ENCODE results near the gene GID4.

GID4 gene

GRCh38 chr17:18071751-18072150 is 32.5 kb downstream of the GID4 start:
- no peak overlapping the region for H3K4me3 ChIP-seq (ENCODE audit: low read depth in 1 of 2, low read length in 2 of 2)
- H3K36me3 ChIP-seq (ENCODE audit: insufficient read depth, low read length): peaks cover 7% of the 10 kb centered on the region; the same call in 1 of the 2 replicates
- H3K79me2 ChIP-seq (ENCODE audit: insufficient read depth, low read length): no peaks in the 10 kb centered on the region
- no peak overlapping the region for H3K27ac ChIP-seq (ENCODE audit: low read length)
- no peaks in the 10 kb centered on the region for H3K27me3 ChIP-seq (ENCODE audit: insufficient read depth, low read length, poor library complexity)
- DNase-seq (no peak), ATAC-seq (ENCODE audit: insufficient read depth, low read depth) (no peak)
- H3K4me2 ChIP-seq (ENCODE audit: insufficient read depth, low read length): no peak overlapping the region
- TF ChIP-seq, protein P1, sequence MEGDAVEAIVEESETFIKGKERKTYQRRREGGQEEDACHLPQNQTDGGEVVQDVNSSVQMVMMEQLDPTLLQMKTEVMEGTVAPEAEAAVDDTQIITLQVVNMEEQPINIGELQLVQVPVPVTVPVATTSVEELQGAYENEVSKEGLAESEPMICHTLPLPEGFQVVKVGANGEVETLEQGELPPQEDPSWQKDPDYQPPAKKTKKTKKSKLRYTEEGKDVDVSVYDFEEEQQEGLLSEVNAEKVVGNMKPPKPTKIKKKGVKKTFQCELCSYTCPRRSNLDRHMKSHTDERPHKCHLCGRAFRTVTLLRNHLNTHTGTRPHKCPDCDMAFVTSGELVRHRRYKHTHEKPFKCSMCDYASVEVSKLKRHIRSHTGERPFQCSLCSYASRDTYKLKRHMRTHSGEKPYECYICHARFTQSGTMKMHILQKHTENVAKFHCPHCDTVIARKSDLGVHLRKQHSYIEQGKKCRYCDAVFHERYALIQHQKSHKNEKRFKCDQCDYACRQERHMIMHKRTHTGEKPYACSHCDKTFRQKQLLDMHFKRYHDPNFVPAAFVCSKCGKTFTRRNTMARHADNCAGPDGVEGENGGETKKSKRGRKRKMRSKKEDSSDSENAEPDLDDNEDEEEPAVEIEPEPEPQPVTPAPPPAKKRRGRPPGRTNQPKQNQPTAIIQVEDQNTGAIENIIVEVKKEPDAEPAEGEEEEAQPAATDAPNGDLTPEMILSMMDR (IDR thresholded peaks at IDR 0.05; ENCODE audit: borderline replicate concordance, extremely low read depth, low read length, poor library complexity, severe bottlenecking): no peak
- TF ChIP-seq EZH2 (IDR thresholded peaks at IDR 0.05; ENCODE audit: borderline replicate concordance, low read depth, low read length, severe bottlenecking): no peak
- no peak overlapping the region for H3K9ac ChIP-seq (ENCODE audit: low read depth, low read length)
- H3K9me3 ChIP-seq (ENCODE audit: insufficient read depth, low read length, severe bottlenecking): no peaks in the 10 kb centered on the region
- H4K20me1 ChIP-seq (ENCODE audit: insufficient read depth, low read length): no peaks in the 10 kb centered on the region
- no peak overlapping the region for H2AFZ ChIP-seq (ENCODE audit: low read depth, low read length)
- no peaks in the 10 kb centered on the region for H3K4me1 ChIP-seq (ENCODE audit: insufficient read depth, low read length)

DNA sequence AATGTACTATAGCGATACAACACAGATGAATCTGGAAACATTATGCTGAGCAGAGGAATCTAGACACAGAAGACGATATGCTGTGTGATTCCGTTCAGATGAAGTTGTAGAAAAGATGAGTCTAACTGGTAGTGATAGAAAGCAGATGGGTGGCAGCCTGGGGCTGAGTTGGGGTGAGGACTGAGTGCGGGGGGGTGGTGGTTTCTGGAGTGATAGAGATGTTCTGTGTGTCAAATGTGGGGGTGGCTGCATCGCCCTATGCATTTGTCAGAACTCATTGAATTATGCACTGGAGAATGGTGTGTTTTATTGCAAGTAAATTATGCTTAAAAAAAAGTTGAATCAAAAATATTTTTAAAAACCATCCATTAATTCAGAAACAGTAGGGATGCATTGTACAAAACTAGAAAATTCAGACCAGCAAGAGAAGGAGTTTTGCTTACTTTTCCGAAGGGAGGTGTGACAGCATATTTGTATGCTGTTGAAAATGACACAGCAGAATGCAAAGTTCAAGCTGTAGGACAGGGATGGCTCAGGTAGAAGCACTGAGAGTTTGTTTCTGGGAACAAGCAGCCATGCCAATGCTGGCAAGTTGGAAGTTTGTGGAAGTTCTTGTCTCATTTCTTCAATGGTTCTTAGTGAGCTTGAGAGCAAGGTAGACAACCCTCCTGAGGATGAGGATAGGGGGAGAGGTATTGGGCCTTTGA is 35.5 kb downstream of the GID4 start:
- Histone ChIP-seq H3K27ac (ENCODE audit: low read length) (no peak overlapping the region), H3K4me3 (ENCODE audit: low read depth in 1 of 2, low read length in 2 of 2) (no peak overlapping the region), H3K27me3 (ENCODE audit: insufficient read depth, low read length, poor library complexity) (no peaks in the 10 kb centered on the region), H3K4me2 (ENCODE audit: insufficient read depth, low read length) (no peak overlapping the region), H3K79me2 (ENCODE audit: insufficient read depth, low read length) (no peaks in the 10 kb centered on the region), H2AFZ (ENCODE audit: low read depth, low read length) (no peak overlapping the region), H4K20me1 (ENCODE audit: insufficient read depth, low read length) (no peaks in the 10 kb centered on the region), H3K9me3 (ENCODE audit: insufficient read depth, low read length, severe bottlenecking) (no peaks in the 10 kb centered on the region), H3K9ac (ENCODE audit: low read depth, low read length) (no peak overlapping the region), H3K36me3 (ENCODE audit: insufficient read depth, low read length) (no peaks in the 10 kb centered on the region), H3K4me1 (ENCODE audit: insufficient read depth, low read length) (no peaks in the 10 kb centered on the region)
- no peak for DNase-seq
- ATAC-seq (ENCODE audit: insufficient read depth, low read depth): no peak
- no peak for TF ChIP-seq EZH2 (IDR thresholded peaks at IDR 0.05; ENCODE audit: borderline replicate concordance, low read depth, low read length, severe bottlenecking)
- TF ChIP-seq, protein P1 (IDR thresholded peaks at IDR 0.05; ENCODE audit: borderline replicate concordance, extremely low read depth, low read length, poor library complexity, severe bottlenecking): no peak

DNA sequence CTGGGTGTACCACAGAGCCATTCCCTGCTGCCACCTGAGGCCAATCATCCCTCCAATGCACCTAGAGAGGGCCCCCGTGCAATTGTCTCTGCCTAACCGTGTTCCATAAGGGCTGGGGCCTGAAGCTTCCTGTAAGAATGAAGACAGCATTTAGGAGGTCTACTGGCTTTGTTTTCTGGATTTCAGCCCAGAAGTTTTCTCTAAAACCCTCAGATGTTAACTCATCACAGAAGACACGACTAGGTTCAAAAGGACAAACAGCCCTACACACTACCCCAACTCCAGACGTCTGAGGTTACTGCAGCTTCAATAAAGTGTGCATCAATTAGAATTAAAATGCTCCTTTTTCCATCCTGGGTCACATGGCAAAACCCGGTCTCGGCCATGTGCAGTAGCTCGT is 37.7 kb downstream of the GID4 start:
- no peak overlapping the region for H2AFZ ChIP-seq (ENCODE audit: low read depth, low read length)
- H3K4me3 ChIP-seq (ENCODE audit: low read depth in 1 of 2, low read length in 2 of 2): no peak overlapping the region
- DNase-seq: no peak
- no peaks in the 10 kb centered on the region for H4K20me1 ChIP-seq (ENCODE audit: insufficient read depth, low read length)
- TF ChIP-seq, protein P1 (IDR thresholded peaks at IDR 0.05; ENCODE audit: borderline replicate concordance, extremely low read depth, low read length, poor library complexity, severe bottlenecking): no peak
- TF ChIP-seq EZH2 (IDR thresholded peaks at IDR 0.05; ENCODE audit: borderline replicate concordance, low read depth, low read length, severe bottlenecking): no peak
- H3K9me3 ChIP-seq (ENCODE audit: insufficient read depth, low read length, severe bottlenecking): no peaks in the 10 kb centered on the region
- no peaks in the 10 kb centered on the region for H3K27me3 ChIP-seq (ENCODE audit: insufficient read depth, low read length, poor library complexity)
- ATAC-seq (ENCODE audit: insufficient read depth, low read depth): no peak
- H3K9ac ChIP-seq (ENCODE audit: low read depth, low read length): no peak overlapping the region
- no peak overlapping the region for H3K4me2 ChIP-seq (ENCODE audit: insufficient read depth, low read length)
- no peaks in the 10 kb centered on the region for H3K79me2 ChIP-seq (ENCODE audit: insufficient read depth, low read length)
- H3K4me1 ChIP-seq (ENCODE audit: insufficient read depth, low read length): no peaks in the 10 kb centered on the region
- no peak overlapping the region for H3K27ac ChIP-seq (ENCODE audit: low read length)
- H3K36me3 ChIP-seq (ENCODE audit: insufficient read depth, low read length): no peaks in the 10 kb centered on the region

All from DND-41 (cell line).